Activated CD4-positive, alpha-beta T cell treated with anti-CD3 and anti-CD28 coated beads for 4 hours (primary cell): ENCODE data around the gene EFTUD2.

Experiments used
- DNase-seq, 2 donors: peaks; one replicate each; pipeline ENCODE4 v3.0.0-alpha.2; 2020

Gene EFTUD2

DNA sequence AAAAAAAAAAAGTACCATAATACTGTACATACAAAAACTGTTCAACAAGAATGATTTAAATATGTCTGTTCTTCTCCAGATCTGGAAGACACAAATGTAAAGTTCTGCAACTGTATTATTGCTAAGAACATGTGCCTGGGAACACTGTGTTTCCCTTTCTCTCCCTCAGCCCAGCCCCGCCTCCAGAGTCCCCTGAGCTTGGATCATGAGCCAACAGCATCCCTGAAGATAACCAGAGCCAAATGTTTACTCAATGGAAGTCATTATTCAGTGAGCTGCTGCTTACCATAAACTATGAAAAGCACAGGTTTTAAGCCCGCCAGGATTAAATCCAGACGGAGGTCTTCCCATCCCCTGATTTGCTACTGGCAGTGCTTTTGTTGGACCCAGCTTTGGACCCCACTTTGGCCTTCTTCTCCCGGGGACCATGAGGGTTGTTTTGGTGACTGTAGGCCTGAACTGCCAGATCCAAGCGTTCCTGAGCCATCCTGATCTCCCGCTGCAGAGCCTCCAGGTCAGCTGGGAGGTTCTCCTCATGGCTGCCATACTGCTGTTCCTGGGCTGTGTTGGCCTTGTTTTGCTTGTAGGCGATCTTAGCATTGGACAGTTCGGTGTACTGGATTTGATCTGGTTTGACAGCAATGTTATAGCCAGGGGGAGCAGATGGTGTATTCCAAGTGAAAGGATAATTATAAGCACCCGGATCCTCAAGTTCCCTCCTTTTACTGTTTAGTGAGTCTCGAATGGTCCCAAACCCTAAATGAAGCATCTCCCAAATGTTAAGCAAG lies 94.7 kb downstream of the EFTUD2 start:
- DNase-seq = no peak

DNA sequence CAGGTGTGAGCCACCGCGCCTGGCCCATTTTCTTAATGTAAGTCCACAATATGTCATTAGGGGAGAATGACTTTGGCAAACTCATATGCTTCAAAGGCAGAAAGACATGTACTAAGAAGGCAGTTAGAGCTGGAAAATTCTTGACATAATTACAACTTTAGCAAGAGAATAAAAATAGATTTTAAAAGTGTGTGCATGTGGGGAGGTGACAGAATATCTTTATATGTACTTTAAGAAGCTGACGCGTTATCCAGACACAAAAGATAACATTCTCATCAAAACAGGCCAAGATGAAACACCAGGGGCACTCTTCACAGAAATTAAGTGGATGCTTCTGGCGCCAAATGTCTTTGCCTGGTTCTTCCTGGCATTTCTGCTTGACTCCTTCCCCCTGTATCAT lies 97.4 kb downstream of the EFTUD2 start:
- DNase-seq = no peak
